ENCODE results near the gene LMBR1. TPM values are rescaled to one million over a fixed set of nuclear protein-coding genes. Genes with fewer than 3 reads are reported as not detected.
"Not testable (repeated sequence)": the region's sequence is repeated elsewhere in the genome, so short reads cannot be mapped to it uniquely, and the experiment has no call there.

LMBR1 gene
- polyA plus RNA-seq, 1 experiment, result 20.8 TPM

GRCh38 chr7:156920487-156921373, 27.7 kb upstream of the LMBR1 start:
- CTCF ChIA-PET, result interaction anchor here (1.1 kb wide), 1 partner anchor 29 kb away, joined by 3 read pairs; no protein-coding TSS in a partner anchor
- DNase-seq (ENCODE audit: low read depth, low spot score); POLR2A ChIA-PET; H3K9me3 ChIP-seq (ENCODE audit: control insufficient read depth, insufficient read depth, low read length); H3K4me3 ChIP-seq (ENCODE audit: low read depth, low read length); H3K27ac ChIP-seq (ENCODE audit: low read depth, low read length); H3K27me3 ChIP-seq (ENCODE audit: control insufficient read depth, insufficient read depth, low read length): not testable (repeated sequence)

GRCh38 chr7:156920076-156920475, 27.1 kb upstream of the LMBR1 start:
- DNase-seq (ENCODE audit: low read depth, low spot score), result no peak

GRCh38 chr7:156919132-156919713, 26.2 kb upstream of the LMBR1 start:
- Histone ChIP-seq H3K27me3 (ENCODE audit: control insufficient read depth, insufficient read depth, low read length) (no peaks in the 10 kb centered on the region), H3K27ac (ENCODE audit: low read depth, low read length) (no peak overlapping the region), H3K9me3 (ENCODE audit: control insufficient read depth, insufficient read depth, low read length) (no peaks in the 10 kb centered on the region; the same call in 1 of the 2 replicates), H3K4me3 (ENCODE audit: low read depth, low read length) (no peak overlapping the region)
- DNase-seq (ENCODE audit: low read depth, low spot score), result no peak
- POLR2A ChIA-PET, result no interaction called here
- TF ChIP-seq CTCF (IDR thresholded peaks at IDR 0.05; ENCODE audit: low read depth, low read length), result no peak
- CTCF ChIA-PET, result no interaction called here

More at GRCh38 chr7:156920076-156920475, 27.1 kb upstream of the LMBR1 start:
- TF ChIP-seq CTCF (IDR thresholded peaks at IDR 0.05; ENCODE audit: low read depth, low read length), result no peak
- ChIA-PET CTCF (interaction anchor here (1.1 kb wide), 1 partner anchor 30 kb away, joined by 3 read pairs; no protein-coding TSS in a partner anchor), POLR2A (no interaction called here)
- Histone ChIP-seq H3K9me3 (ENCODE audit: control insufficient read depth, insufficient read depth, low read length) (no peaks in the 10 kb centered on the region; the same call in 1 of the 2 replicates), H3K4me3 (ENCODE audit: low read depth, low read length) (no peak overlapping the region), H3K27ac (ENCODE audit: low read depth, low read length) (no peak overlapping the region), H3K27me3 (ENCODE audit: control insufficient read depth, insufficient read depth, low read length) (no peaks in the 10 kb centered on the region)

GRCh38 chr7:156918635-156919034, 25.7 kb upstream of the LMBR1 start:
- CTCF ChIA-PET, result no interaction called here

GRCh38 chr7:156909574-156910252, 16.7 kb upstream of the LMBR1 start:
- CTCF ChIA-PET; POLR2A ChIA-PET; H3K9me3 ChIP-seq (ENCODE audit: control insufficient read depth, insufficient read depth, low read length); DNase-seq (ENCODE audit: low read depth, low spot score); H3K27ac ChIP-seq (ENCODE audit: low read depth, low read length); H3K4me3 ChIP-seq (ENCODE audit: low read depth, low read length); H3K27me3 ChIP-seq (ENCODE audit: control insufficient read depth, insufficient read depth, low read length): not testable (repeated sequence)

More at GRCh38 chr7:156918635-156919034, 25.7 kb upstream of the LMBR1 start:
- POLR2A ChIA-PET, result no interaction called here
- Histone ChIP-seq H3K4me3 (ENCODE audit: low read depth, low read length) (no peak overlapping the region), H3K27ac (ENCODE audit: low read depth, low read length) (no peak overlapping the region), H3K9me3 (ENCODE audit: control insufficient read depth, insufficient read depth, low read length) (no peaks in the 10 kb centered on the region; the same call in 1 of the 2 replicates), H3K27me3 (ENCODE audit: control insufficient read depth, insufficient read depth, low read length) (no peaks in the 10 kb centered on the region)
- no peak for TF ChIP-seq CTCF (IDR thresholded peaks at IDR 0.05; ENCODE audit: low read depth, low read length)
- no peak for DNase-seq (ENCODE audit: low read depth, low spot score)

Measured in AG04450 (cell line).